IMR-90 (cell line): ENCODE measurements around the gene RAP1GAP. TPM values are rescaled to one million over a fixed set of nuclear protein-coding genes. Genes with fewer than 3 reads are reported as not detected.

Experiments used
- ATAC-seq: fragments of 200-7000 bp; cut with Tn5 transposase; 2 replicates; pipeline ENCODE4 v1.9.1; 2020; ENCODE audit warnings: low read depth, mild to moderate bottlenecking, moderate library complexity
- BruUV-seq: library from RNA; stranded (reverse); fragments of 400-500 nt; replicated peaks from 2 replicates; lab custom pipeline; 2021; lab: Mats Ljungman, UMichigan
- CTCF ChIA-PET: fragments of 300-600 bp; formaldehyde crosslinking; extraction: SDS; loops from one replicate; lab custom pipeline; 2021; ENCODE audit warnings: antibody characterized with exemption; lab: Yijun Ruan, JAX
- POLR2A ChIA-PET: fragments of 300-600 bp; sonication (Branson Sonifier 250); formaldehyde crosslinking; loops from one replicate; lab custom pipeline; 2022; ENCODE audit warnings: antibody characterized with exemption; ENCODE audit not compliant: unreplicated experiment; lab: Charles Lee
- DNase-seq: peaks from one replicate; pipeline ENCODE4 v3.0.0; 2013
- H2AFZ ChIP-seq: replicated peaks from 2 replicates; pipeline ENCODE3; 2013; ENCODE audit warnings: low read length, mild to moderate bottlenecking; ENCODE audit not compliant: poor library complexity
- H2AK5ac ChIP-seq: 2 replicates; pipeline ENCODE4 v1.6.1; 2013; ENCODE audit warnings: low read depth, low read length, inconsistent platforms
- H2AK9ac ChIP-seq: replicated peaks from 2 replicates; pipeline ENCODE3; 2013; ENCODE audit warnings: mild to moderate bottlenecking, low read depth, low read length, moderate library complexity; ENCODE audit not compliant: poor library complexity
- H2BK120ac ChIP-seq: 2 replicates; pipeline ENCODE4 v1.6.1; 2013; ENCODE audit warnings: low read depth, low read length, inconsistent platforms
- H2BK15ac ChIP-seq: 3 replicates; pipeline ENCODE4 v1.6.1; 2013; ENCODE audit warnings: low read depth, low read length, inconsistent platforms
- H2BK20ac ChIP-seq: 2 replicates; pipeline ENCODE4 v1.6.1; 2013; ENCODE audit warnings: low read depth, mild to moderate bottlenecking, inconsistent platforms, low read length, moderate library complexity
- H2BK5ac ChIP-seq: 2 replicates; pipeline ENCODE4 v1.6.1; 2013; ENCODE audit warnings: mild to moderate bottlenecking, low read depth, low read length, inconsistent platforms; ENCODE audit not compliant: poor library complexity, severe bottlenecking
- H3K14ac ChIP-seq: replicated peaks from 2 replicates; pipeline ENCODE4 v1.6.1; 2013; ENCODE audit warnings: low read depth, low read length, inconsistent platforms
- H3K18ac ChIP-seq: 2 replicates; pipeline ENCODE4 v1.6.1; 2013; ENCODE audit warnings: low read depth, low read length, control low read depth
- H3K23ac ChIP-seq: 2 replicates; pipeline ENCODE4 v1.6.1; 2013; ENCODE audit warnings: low read depth, low read length, inconsistent platforms
- H3K27ac ChIP-seq: 2 replicates; pipeline ENCODE4 v1.5.1; 2013; ENCODE audit warnings: mild to moderate bottlenecking, control low read depth, low read length; ENCODE audit not compliant: insufficient read depth
- H3K27me3 ChIP-seq: 2 replicates; pipeline ENCODE4 v1.6.1; 2013; ENCODE audit warnings: low read length; ENCODE audit not compliant: control insufficient read depth, insufficient read depth
- H3K36me3 ChIP-seq: 2 replicates; pipeline ENCODE4 v1.6.1; 2013; ENCODE audit warnings: low read length, mixed read lengths; ENCODE audit not compliant: control insufficient read depth, insufficient read depth
- H3K4ac ChIP-seq: 2 replicates; pipeline ENCODE4 v1.6.1; 2013; ENCODE audit warnings: low read depth, low read length, inconsistent platforms
- H3K4me1 ChIP-seq: 2 replicates; pipeline ENCODE4 v1.6.1; 2013; ENCODE audit warnings: low read length, mixed read lengths; ENCODE audit not compliant: control insufficient read depth, insufficient read depth
- H3K4me2 ChIP-seq: 2 replicates; pipeline ENCODE4 v1.6.1; 2013; ENCODE audit warnings: low read depth, mild to moderate bottlenecking, control low read depth, low read length, moderate library complexity
- H3K4me3 ChIP-seq: 2 replicates; pipeline ENCODE4 v1.5.1; 2013; ENCODE audit warnings: low read depth, mild to moderate bottlenecking, control low read depth, low read length, moderate library complexity; ENCODE audit not compliant: insufficient read depth
- H3K56ac ChIP-seq: 2 replicates; pipeline ENCODE4 v1.6.1; 2013; ENCODE audit warnings: low read length, inconsistent platforms; ENCODE audit not compliant: insufficient read depth; ENCODE audit errors: extremely low read depth
- H3K79me1 ChIP-seq, 2 experiments: 2 replicates each; pipeline ENCODE4 v1.6.1; 2013; ENCODE audit warnings: low read length in 2 of 2, inconsistent platforms in 1 of 2, low read depth in 1 of 2
- H3K9ac ChIP-seq: 2 replicates; pipeline ENCODE4 v1.6.1; 2013; ENCODE audit warnings: low read depth, low read length, control low read depth
- H3K9me1 ChIP-seq: 2 replicates; pipeline ENCODE4 v1.6.1; 2013; ENCODE audit warnings: low read length, inconsistent platforms; ENCODE audit not compliant: insufficient read depth
- H3K9me3 ChIP-seq: 2 replicates; pipeline ENCODE4 v1.6.1; 2013; ENCODE audit warnings: low read length; ENCODE audit not compliant: control insufficient read depth, insufficient read depth
- H4K20me1 ChIP-seq: 2 replicates; pipeline ENCODE4 v1.6.1; 2013; ENCODE audit warnings: low read length, inconsistent platforms; ENCODE audit not compliant: insufficient read depth
- H4K5ac ChIP-seq: 2 replicates; pipeline ENCODE4 v1.6.1; 2013; ENCODE audit warnings: mild to moderate bottlenecking, low read depth, low read length, control low read depth
- H4K8ac ChIP-seq, 2 experiments: 2 replicates each; pipeline ENCODE4 v1.6.1; 2013; ENCODE audit warnings: low read depth in 2 of 2, low read length in 2 of 2, control low read depth in 1 of 2, inconsistent platforms in 1 of 2
- H4K91ac ChIP-seq: 2 replicates; pipeline ENCODE4 v1.6.1; 2013; ENCODE audit warnings: low read depth, low read length, inconsistent platforms; ENCODE audit not compliant: insufficient read depth
- BHLHE40 ChIP-seq: fragments of 150-350 bp; IDR thresholded peaks from 2 replicates; pipeline ENCODE4 v1.6.1; 2016; ENCODE audit warnings: mild to moderate bottlenecking, low read depth, low read length
- CEBPB ChIP-seq: IDR thresholded peaks from 2 replicates; pipeline ENCODE4 v1.6.1; 2012; ENCODE audit warnings: low read depth, low read length, improper control_type of control experiment
- CHD1 ChIP-seq: IDR thresholded peaks from 2 replicates; pipeline ENCODE4 v1.6.1; 2012; ENCODE audit warnings: low read depth, low read length, improper control_type of control experiment
- FOS ChIP-seq: fragments of 150-350 bp; IDR thresholded peaks from 2 replicates; pipeline ENCODE4 v1.6.1; 2016; ENCODE audit warnings: low read depth, low read length
- MAFK ChIP-seq: IDR thresholded peaks from 2 replicates; pipeline ENCODE4 v1.6.1; 2012; ENCODE audit warnings: low read depth, low read length, improper control_type of control experiment
- MAZ ChIP-seq: IDR thresholded peaks from 2 replicates; pipeline ENCODE4 v1.6.1; 2012; ENCODE audit warnings: low read depth, mild to moderate bottlenecking, low read length, improper control_type of control experiment, moderate library complexity, borderline replicate concordance
- MXI1 ChIP-seq: IDR thresholded peaks from 2 replicates; pipeline ENCODE4 v1.6.1; 2012; ENCODE audit warnings: low read depth, mild to moderate bottlenecking, low read length, moderate library complexity, borderline replicate concordance
- NFE2L2 ChIP-seq: fragments of 150-350 bp; IDR thresholded peaks from 2 replicates; pipeline ENCODE4 v1.6.1; 2016; ENCODE audit warnings: low read depth, mild to moderate bottlenecking, low read length
- POLR2A ChIP-seq: IDR thresholded peaks from 2 replicates; pipeline ENCODE4 v1.6.1; 2012; ENCODE audit warnings: mild to moderate bottlenecking, low read depth, low read length
- RAD21 ChIP-seq: IDR thresholded peaks from 2 replicates; pipeline ENCODE4 v1.6.1; 2012; ENCODE audit warnings: low read length, improper control_type of control experiment
- RCOR1 ChIP-seq: IDR thresholded peaks from 2 replicates; pipeline ENCODE4 v1.6.1; 2012; ENCODE audit warnings: mild to moderate bottlenecking, low read length, improper control_type of control experiment; ENCODE audit not compliant: insufficient replicate concordance
- RFX5 ChIP-seq: IDR thresholded peaks from 2 replicates; pipeline ENCODE4 v1.8.0; 2012; ENCODE audit warnings: low read depth, mild to moderate bottlenecking, low read length, moderate library complexity
- SMC3 ChIP-seq: fragments of 150-350 bp; IDR thresholded peaks from 2 replicates; pipeline ENCODE4 v1.6.1; 2016; ENCODE audit warnings: low read depth, mild to moderate bottlenecking, antibody characterized with exemption, low read length, moderate library complexity
- WGBS, 2 experiments: methylation state at CpG; one replicate each; pipeline versions ENCODE4 v1.1.5 to v1.1.7; 2013; ENCODE audit warnings: missing lambda C conversion rate in 2 of 2; ENCODE audit not compliant: insufficient read length in 1 of 2; ENCODE audit errors: extremely low coverage in 2 of 2; 5-methylcytosine and 5-hydroxymethylcytosine counted together
- dilution Hi-C: fragments of 300-500 bp; cut with HindIII; formaldehyde crosslinking; loops from one replicate; pipeline ENCODE4 v1.14.3; 2018; ENCODE audit warnings: low sequenced_read_pairs; ENCODE audit not compliant: unreplicated experiment
- in situ Hi-C: fragments of 300-500 bp; cut with MboI; formaldehyde crosslinking; loops from 3 replicates; pipeline ENCODE4 v1.14.3; 2019; ENCODE audit warnings: low sequenced_read_pairs, inconsistent platforms, mixed read lengths
- intact Hi-C: fragments of 100-400 bp; cut with micrococcal nuclease; formaldehyde crosslinking; loops from 2 replicates; pipeline ENCODE4 v1.10.0; 2022
- polyA plus RNA-seq, 3 experiments: library from polyadenylated mRNA; depleted of rRNA; stranded (reverse); fragments of >200 nt; gene quantifications; 2 replicates each; pipeline ENCODE4 v1.2.3, GENCODE V29; 2012; ENCODE audit warnings: low replicate concordance in 1 of 3
- total RNA-seq: library from RNA; depleted of rRNA; stranded (reverse); fragments of >200 nt; gene quantifications from 2 replicates; pipeline ENCODE4 v1.2.3, GENCODE V29; 2012

RAP1GAP gene
- total and polyA plus RNA-seq, 2 of the 4 experiments (the other 2 are of a cell fraction): under 0.01 to 0.10 TPM

DNA sequence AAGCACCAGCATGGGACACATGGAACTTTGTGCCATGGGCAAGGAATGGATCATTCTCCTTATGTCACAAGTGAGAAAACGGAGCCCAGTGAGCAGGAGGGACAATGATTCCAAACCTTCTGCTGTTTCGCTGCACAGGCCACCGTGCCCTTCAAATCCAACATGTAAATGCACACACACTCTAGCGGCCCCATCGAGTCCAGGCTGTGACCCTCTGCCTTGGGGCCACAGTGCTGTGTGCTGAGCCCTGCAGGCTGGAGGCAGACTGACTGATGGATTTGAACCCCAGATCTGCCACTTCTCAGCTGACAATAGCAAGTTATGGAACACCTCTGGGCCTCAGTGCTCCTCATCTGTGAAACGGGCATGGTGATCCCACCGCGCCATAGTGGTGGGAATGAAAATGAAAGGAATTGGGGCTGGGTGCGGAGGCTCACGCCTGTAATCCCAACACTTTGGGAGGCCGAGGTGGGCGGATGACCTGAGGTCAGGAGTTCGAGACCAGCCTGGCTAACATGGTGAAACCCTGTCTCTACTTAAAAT is 96.4 kb downstream of the RAP1GAP start:
- no peak overlapping the region for H3K23ac ChIP-seq
- H2BK5ac ChIP-seq: no peak overlapping the region
- TF ChIP-seq BHLHE40 (no peak), MXI1 (no peak), CEBPB (no peak), MAZ (no peak), POLR2A (no peak), NFE2L2 (no peak), RCOR1 (no peak), RFX5 (no peak), MAFK (no peak), CHD1 (no peak), SMC3 (no peak), RAD21 (no peak), FOS (no peak)
- H2BK20ac ChIP-seq: no peak overlapping the region
- no peak overlapping the region for H3K4me2 ChIP-seq
- H3K14ac ChIP-seq: no peak overlapping the region
- in situ Hi-C loops (loop anchor here (5.0 kb wide), 1 partner anchor 201 kb away; no protein-coding TSS in a partner anchor), dilution Hi-C loops (no loop called here), intact Hi-C loops (loop anchor here (10.0 kb wide), 1 partner anchor 308 kb away; no protein-coding TSS in a partner anchor)
- H4K20me1 ChIP-seq: 0 out of 2 replicates have a peak, but pooled peaks cover 3% of the 10 kb centered on the region
- no peak overlapping the region for H3K18ac ChIP-seq
- H3K56ac ChIP-seq: no peak overlapping the region
- no peak overlapping the region for H4K5ac ChIP-seq
- no peak overlapping the region for H2AFZ ChIP-seq
- no peak overlapping the region for H3K27ac ChIP-seq
- ChIA-PET CTCF (interaction anchor here (2.3 kb wide), 1 partner anchor 202 kb away, joined by 7 read pairs; no protein-coding TSS in a partner anchor), POLR2A (no interaction called here)
- no peak overlapping the region for H4K8ac ChIP-seq
- H3K9me1 ChIP-seq: peaks cover 9% of the 10 kb centered on the region
- no TSS peak for BruUV-seq
- no peak overlapping the region for H2AK5ac ChIP-seq
- H3K27me3 ChIP-seq: no peaks in the 10 kb centered on the region; the same call in 1 of the 2 replicates
- no peak overlapping the region for H2BK15ac ChIP-seq
- no peak overlapping the region for H3K9ac ChIP-seq
- H2BK120ac ChIP-seq: no peak overlapping the region
- H4K91ac ChIP-seq: no peak overlapping the region
- 90% methylated on average over 2 of the region's 13 CpGs; no CpG with 5 or more reads in 1 of the 2 experiments for WGBS, 2 experiments
- no peak for DNase-seq
- H3K79me1 ChIP-seq: no peaks in the 10 kb centered on the region
- no peak overlapping the region for H2AK9ac ChIP-seq
- no peak for ATAC-seq
- H3K4ac ChIP-seq: no peak overlapping the region
- peaks cover 9% of the 10 kb centered on the region for H3K4me1 ChIP-seq
- no peak overlapping the region for H3K4me3 ChIP-seq
- peaks cover 4% of the 10 kb centered on the region for H3K9me3 ChIP-seq
- no peaks in the 10 kb centered on the region for H3K36me3 ChIP-seq
